ENCODE measurements around the gene GRAMD2A. TPM values are rescaled to one million over a fixed set of nuclear protein-coding genes. Genes with fewer than 3 reads are reported as not detected.

GRAMD2A gene
- total RNA-seq, 1 donor, result not detected

DNA sequence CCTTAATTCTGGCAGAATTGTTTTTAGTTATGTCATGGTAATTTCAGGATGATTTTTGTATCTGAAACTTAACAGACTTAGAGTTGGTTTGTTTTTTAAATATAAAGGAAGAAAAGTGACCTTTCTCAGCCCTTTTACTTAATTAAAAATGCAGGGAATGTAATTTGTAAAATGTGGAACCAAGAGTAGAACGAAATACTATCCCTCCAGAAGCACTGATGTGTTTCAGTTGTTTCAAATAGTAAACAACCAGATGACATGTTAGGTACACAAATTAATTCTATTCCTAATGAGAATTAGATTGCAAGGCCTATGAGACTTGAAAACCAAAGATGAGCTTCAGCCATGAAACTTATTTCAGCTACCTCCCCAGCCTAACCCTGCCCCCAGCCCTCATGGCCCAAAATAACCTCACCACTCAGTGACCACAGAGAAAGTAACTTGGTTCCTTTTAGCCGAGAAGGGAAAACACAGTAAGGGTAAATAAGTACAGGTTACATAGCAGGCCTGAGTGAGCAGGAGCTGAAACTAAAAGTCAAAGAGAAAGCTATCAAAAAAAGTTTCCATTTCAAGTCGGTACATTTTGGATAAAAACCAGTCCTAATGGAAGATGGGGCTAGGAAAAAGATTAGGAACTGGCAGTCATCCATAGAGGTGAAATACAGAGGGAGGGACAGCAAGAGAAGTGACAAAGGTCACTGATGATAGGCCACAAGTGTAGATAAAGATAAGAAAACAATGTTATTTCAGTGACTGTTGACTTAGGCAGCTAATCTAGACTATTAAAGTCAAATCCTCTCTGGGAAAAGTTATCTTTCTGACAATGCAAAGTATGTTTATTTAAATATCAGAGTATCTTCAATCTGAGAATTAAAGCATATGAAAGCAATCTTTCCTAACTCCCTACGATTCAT lies 56.2 kb downstream of the GRAMD2A start:
- peak; percentile 29 for DNase-seq (ENCODE audit: insufficient read length, low spot score, missing footprints)
- Histone ChIP-seq H3K27ac (ENCODE audit: low read depth, low read length) (no peak overlapping the region), H2AFZ (ENCODE audit: low read length) (no peak overlapping the region), H3K27me3 (ENCODE audit: insufficient read depth, low read length) (no peaks in the 10 kb centered on the region), H3K4me3 (ENCODE audit: insufficient read depth, low read length) (no peak overlapping the region), H3K4me2 (ENCODE audit: insufficient read depth, low read length) (peak overlapping the region; percentile 25), H3K4me1 (ENCODE audit: insufficient read depth, low read length) (peaks cover 5% of the 10 kb centered on the region), H3K36me3 (ENCODE audit: insufficient read depth, low read length) (no peaks in the 10 kb centered on the region), H3K79me2 (ENCODE audit: insufficient read depth, low read length) (no peaks in the 10 kb centered on the region), H4K20me1 (ENCODE audit: insufficient read depth, low read length) (no peaks in the 10 kb centered on the region), H3K9me3 (ENCODE audit: low read depth, low read length) (no peaks in the 10 kb centered on the region)
- no peak for TF ChIP-seq CTCF (IDR thresholded peaks at IDR 0.05; ENCODE audit: extremely low read depth, low read depth, low read length)

- no peaks in the 10 kb centered on the region for H3K27me3 ChIP-seq (ENCODE audit: insufficient read depth, low read length)
Observed at GRCh38 chr15:72140088-72140487, 57.5 kb downstream of the GRAMD2A start.

DNA sequence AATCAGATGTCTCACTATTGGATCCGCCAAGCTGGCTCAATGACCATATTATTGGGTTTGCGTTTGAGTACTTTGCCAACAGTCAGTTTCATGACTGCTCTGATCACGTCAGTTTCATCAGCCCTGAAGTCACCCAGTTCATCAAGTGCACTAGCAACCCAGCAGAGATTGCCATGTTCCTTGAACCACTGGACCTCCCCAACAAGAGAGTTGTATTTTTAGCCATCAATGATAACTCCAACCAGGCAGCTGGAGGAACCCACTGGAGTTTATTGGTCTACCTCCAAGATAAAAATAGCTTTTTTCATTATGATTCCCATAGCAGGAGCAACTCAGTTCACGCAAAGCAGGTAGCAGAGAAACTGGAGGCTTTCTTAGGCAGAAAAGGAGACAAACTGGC lies 57.9 kb downstream of the GRAMD2A start:
- H3K27ac ChIP-seq (ENCODE audit: low read depth, low read length), result no peak overlapping the region
- H3K4me3 ChIP-seq (ENCODE audit: insufficient read depth, low read length), result no peak overlapping the region
- no peak overlapping the region for H2AFZ ChIP-seq (ENCODE audit: low read length)
- no peaks in the 10 kb centered on the region for H3K79me2 ChIP-seq (ENCODE audit: insufficient read depth, low read length)
- H4K20me1 ChIP-seq (ENCODE audit: insufficient read depth, low read length), result no peaks in the 10 kb centered on the region
- no peaks in the 10 kb centered on the region for H3K9me3 ChIP-seq (ENCODE audit: low read depth, low read length)
- DNase-seq (ENCODE audit: insufficient read length, low spot score, missing footprints), result no peak
- TF ChIP-seq CTCF (IDR thresholded peaks at IDR 0.05; ENCODE audit: extremely low read depth, low read depth, low read length), result no peak
- no peaks in the 10 kb centered on the region for H3K27me3 ChIP-seq (ENCODE audit: insufficient read depth, low read length)
- no peak overlapping the region for H3K4me2 ChIP-seq (ENCODE audit: insufficient read depth, low read length)
- peaks cover 5% of the 10 kb centered on the region for H3K4me1 ChIP-seq (ENCODE audit: insufficient read depth, low read length)
- no peaks in the 10 kb centered on the region for H3K36me3 ChIP-seq (ENCODE audit: insufficient read depth, low read length)

More at GRCh38 chr15:72140088-72140487, 57.5 kb downstream of the GRAMD2A start:
- Histone ChIP-seq H3K9me3 (ENCODE audit: low read depth, low read length) (no peaks in the 10 kb centered on the region), H3K36me3 (ENCODE audit: insufficient read depth, low read length) (no peaks in the 10 kb centered on the region), H3K4me3 (ENCODE audit: insufficient read depth, low read length) (no peak overlapping the region), H2AFZ (ENCODE audit: low read length) (no peak overlapping the region), H4K20me1 (ENCODE audit: insufficient read depth, low read length) (no peaks in the 10 kb centered on the region), H3K4me2 (ENCODE audit: insufficient read depth, low read length) (no peak overlapping the region), H3K79me2 (ENCODE audit: insufficient read depth, low read length) (no peaks in the 10 kb centered on the region), H3K27ac (ENCODE audit: low read depth, low read length) (no peak overlapping the region), H3K4me1 (ENCODE audit: insufficient read depth, low read length) (peaks cover 5% of the 10 kb centered on the region)
- DNase-seq (ENCODE audit: insufficient read length, low spot score, missing footprints), result no peak
- TF ChIP-seq CTCF (IDR thresholded peaks at IDR 0.05; ENCODE audit: extremely low read depth, low read depth, low read length), result no peak
